GM12878 (cell line): ENCODE measurements around the gene AFAP1. TPM values are rescaled to one million over a fixed set of nuclear protein-coding genes. Genes with fewer than 3 reads are reported as not detected.

Experiments
- ATAC-seq: fragments of 200-7000 bp; cut with Tn5 transposase; 3 replicates; pipeline ENCODE4 v1.9.1; 2020; ENCODE audit warnings: mild to moderate bottlenecking, moderate library complexity
- BruUV-seq: library from RNA; stranded (reverse); fragments of 400-500 nt; replicated peaks from 2 replicates; lab custom pipeline; 2021; lab: Mats Ljungman, UMichigan
- CTCF ChIA-PET: fragments of 300-600 bp; sonication (Branson Sonifier 250); formaldehyde crosslinking; extraction: SDS; loops from one replicate; lab custom pipeline; 2021; ENCODE audit warnings: inconsistent platforms; lab: Yijun Ruan, JAX
- POLR2A ChIA-PET: fragments of 350-600 bp; formaldehyde crosslinking; extraction: SDS; loops from one replicate; lab custom pipeline; 2021; ENCODE audit warnings: inconsistent platforms; lab: Charles Lee
- RAD21 ChIA-PET: fragments of 300-600 bp; sonication (Branson Sonifier 250); formaldehyde crosslinking; loops from one replicate; lab custom pipeline; 2023; ENCODE audit warnings: antibody characterized with exemption; ENCODE audit not compliant: unreplicated experiment; lab: Charles Lee
- SMC1A ChIA-PET: fragments of 300-600 bp; sonication (Branson Sonifier 250); formaldehyde crosslinking; loops from one replicate; lab custom pipeline; 2023; ENCODE audit not compliant: unreplicated experiment, uncharacterized antibody; lab: Charles Lee
- DNase-seq: peaks from one replicate; pipeline ENCODE4 v3.0.0-alpha.2; 2011; ENCODE audit warnings: low read depth, low spot score
- FAIRE-seq: peaks from 3 replicates; lab custom pipeline; 2011; peaks lifted over from hg19 to GRCh38; lab: Jason Lieb, UNC
- H2AFZ ChIP-seq: 2 replicates; pipeline ENCODE4 v1.6.0; 2011; ENCODE audit warnings: low read depth, low read length, control low read depth; ENCODE audit not compliant: control insufficient read depth
- H3K27ac ChIP-seq: 2 replicates; pipeline ENCODE4 v1.5.1; 2011; ENCODE audit warnings: control low read depth; ENCODE audit not compliant: control insufficient read depth, insufficient read depth
- H3K27me3 ChIP-seq, 2 experiments: replicated peaks in 1 of 2; 2 replicates each; pipeline versions ENCODE4 v1.6.0 to v1.6.1; 2011; ENCODE audit warnings: low read length in 1 of 2; ENCODE audit not compliant: control insufficient read depth in 2 of 2, insufficient read depth in 2 of 2
- H3K36me3 ChIP-seq, 2 experiments: 2 replicates each; pipeline ENCODE4 v1.5.1; 2011; ENCODE audit warnings: low read length in 1 of 2; ENCODE audit not compliant: control insufficient read depth in 2 of 2, insufficient read depth in 2 of 2
- H3K4me1 ChIP-seq: 2 replicates; pipeline ENCODE4 v1.6.1; 2011; ENCODE audit warnings: mild to moderate bottlenecking, low read length, moderate library complexity, mixed read lengths; ENCODE audit not compliant: control insufficient read depth, insufficient read depth
- H3K4me2 ChIP-seq: 2 replicates; pipeline ENCODE4 v1.6.0; 2011; ENCODE audit warnings: control low read depth; ENCODE audit not compliant: control insufficient read depth, insufficient read depth
- H3K4me3 ChIP-seq: fragments of 200-600 bp; sonication (generic); 2 replicates; pipeline ENCODE4 v1.5.1; 2016
- H3K79me2 ChIP-seq: 2 replicates; pipeline ENCODE4 v1.6.0; 2011; ENCODE audit warnings: low read length; ENCODE audit not compliant: control insufficient read depth, insufficient read depth
- H3K9ac ChIP-seq: 2 replicates; pipeline ENCODE4 v1.8.0; 2011; ENCODE audit warnings: low read length, control low read depth, mixed read lengths; ENCODE audit not compliant: control insufficient read depth, insufficient read depth
- H3K9me3 ChIP-seq: replicated peaks from 3 replicates; pipeline ENCODE4 v1.5.1; 2011; ENCODE audit warnings: mild to moderate bottlenecking, low read length; ENCODE audit not compliant: control insufficient read depth, insufficient read depth
- H4K20me1 ChIP-seq: 2 replicates; pipeline ENCODE4 v1.6.0; 2011; ENCODE audit not compliant: control insufficient read depth, insufficient read depth
- CEBPB ChIP-seq, 2 experiments: fragments of 150-350 bp in 1 of 2; IDR thresholded peaks; 2 replicates each; pipeline ENCODE4 v1.6.1; 2012 to 2014; ENCODE audit warnings: low read depth in 2 of 2, low read length in 2 of 2, borderline replicate concordance in 1 of 2, inconsistent platforms in 1 of 2
- CEBPZ ChIP-seq: fragments of 150-350 bp; IDR thresholded peaks from 2 replicates; pipeline ENCODE4 v1.6.1; 2016; ENCODE audit warnings: low read depth, low read length
- ELK1 ChIP-seq: IDR thresholded peaks from 2 replicates; pipeline ENCODE4 v1.6.1; 2012; ENCODE audit warnings: low read depth, low read length, improper control_type of control experiment
- GABPA ChIP-seq: IDR thresholded peaks from 2 replicates; pipeline ENCODE4 v1.6.1; 2014; ENCODE audit warnings: antibody characterized with exemption, low read depth, mild to moderate bottlenecking, inconsistent platforms
- IRF4 ChIP-seq: IDR thresholded peaks from 2 replicates; pipeline ENCODE4 v1.6.1; 2011; ENCODE audit warnings: low read depth, low read length
- ZBTB11 ChIP-seq: fragments of 450-650 bp; formaldehyde crosslinking; IDR thresholded peaks from 2 replicates; pipeline ENCODE4 v1.5.0; 2022; ENCODE audit warnings: mild to moderate bottlenecking, missing genetic modification characterization
- ZBTB4 ChIP-seq: fragments of 450-650 bp; formaldehyde crosslinking; IDR thresholded peaks from 2 replicates; pipeline ENCODE4 v1.4.0; 2022; ENCODE audit warnings: mild to moderate bottlenecking, moderate library complexity
- ZNF274 ChIP-seq: IDR thresholded peaks from one replicate; pipeline ENCODE4 v1.8.0; 2011; ENCODE audit not compliant: insufficient read length, insufficient read depth
- ZSCAN29 ChIP-seq: fragments of 450-650 bp; IDR thresholded peaks from 2 replicates; pipeline ENCODE4 v1.6.1; 2017; ENCODE audit warnings: mild to moderate bottlenecking, moderate library complexity
- WGBS: methylation state at CpG from one replicate; pipeline ENCODE4 v1.1.6; 2016; ENCODE audit warnings: low lambda C conversion rate; ENCODE audit not compliant: insufficient replicate concordance, insufficient coverage; ENCODE audit errors: missing lambda C conversion rate; 5-methylcytosine and 5-hydroxymethylcytosine counted together
- in situ Hi-C: fragments of 300-500 bp; cut with MboI; formaldehyde crosslinking; loops from 9 replicates; pipeline ENCODE4 v1.14.3; 2018; ENCODE audit warnings: mixed read lengths
- intact Hi-C: fragments of 100-400 bp; cut with micrococcal nuclease; formaldehyde crosslinking; loops from one replicate; pipeline ENCODE4 v1.14.2; 2022; ENCODE audit not compliant: unreplicated experiment
- polyA plus RNA-seq, 11 experiments: library from polyadenylated mRNA; depleted of rRNA in 4 of 11; unstranded in 6 of 11; stranded (reverse) in 5 of 11; fragments of >200 nt; fragmentation: Nextera tagmentation in 4 of 11; fragmentation: Illumina TruSeq in 1 of 11; extraction: Ambion mirVana in 4 of 11; extraction: Trizol in 1 of 11; gene quantifications; 1 replicate in 1 of 11; 2 replicates in 10 of 11; pipeline versions ENCODE4 v1.2.1 to v1.2.3, GENCODE V29; 2011 to 2016; ENCODE audit warnings: inconsistent platforms in 2 of 11, missing spikeins in 2 of 11, low read depth in 1 of 11
- total RNA-seq, 4 experiments: library from RNA; depleted of rRNA in 3 of 4; stranded (reverse); fragments of >200 nt in 3 of 4; fragmentation: Illumina TruSeq in 1 of 4; extraction: Trizol in 1 of 4; gene quantifications; 2 replicates each; pipeline versions ENCODE4 v1.2.1 to v1.2.3, GENCODE V29; 2013 to 2021

AFAP1 gene
- total and polyA plus RNA-seq, 10 of the 15 experiments (the other 5 are each of a cell fraction or from before 2014, with no cell fraction given): 0.02 to 0.23 (median 0.09) TPM; not detected in 1

- H3K27ac ChIP-seq: no peak overlapping the region
- no peaks in the 10 kb centered on the region for H3K36me3 ChIP-seq
- H3K9me3 ChIP-seq: peaks cover 2% of the 10 kb centered on the region; the same call in 2 of the 3 replicates
- POLR2A ChIA-PET: no interaction called here
- DNase-seq (no peak), ATAC-seq (no peak)
- no peak for TF ChIP-seq ZBTB4 (CRISPR knock-in tag)
- TF ChIP-seq ELK1: no peak
- no peak for TF ChIP-seq CEBPZ
- TF ChIP-seq GABPA: no peak
- TF ChIP-seq IRF4: no peak
- no peak for TF ChIP-seq ZSCAN29
- no peak for TF ChIP-seq CEBPB (IDR thresholded peaks at IDR 0.05; ENCODE audit: borderline replicate concordance in 1 of 2, low read depth in 2 of 2, low read length in 2 of 2)
- TF ChIP-seq ZNF274: no peak
- no peak for TF ChIP-seq ZBTB11 (CRISPR knock-in tag)
- TF ChIP-seq, all 136 proteins: peak for 0
- RAD21 ChIA-PET: no interaction called here
- peaks cover 0 to 1% of the 10 kb centered on the region in 2 experiments; a peak in 2 of 4 replicates for H3K27me3 ChIP-seq
- in situ Hi-C loops: no loop called here
- FAIRE-seq: no peak
- CTCF ChIA-PET: no interaction called here
- H3K79me2 ChIP-seq: no peaks in the 10 kb centered on the region
- no peak overlapping the region for H3K4me2 ChIP-seq
- peaks cover 5% of the 10 kb centered on the region for H3K4me1 ChIP-seq
- intact Hi-C loops: no loop called here
- SMC1A ChIA-PET: no interaction called here
- WGBS: 49% methylated on average over 8 of the region's 8 CpGs
- H3K9ac ChIP-seq: no peak overlapping the region
- H2AFZ ChIP-seq: no peak overlapping the region
- BruUV-seq: no TSS peak
- H4K20me1 ChIP-seq: no peaks in the 10 kb centered on the region
- H3K4me3 ChIP-seq: no peak overlapping the region
Observed at GRCh38 chr4:7956270-7956808, 16.7 kb upstream of the AFAP1 start.
